Tibial nerve (tissue), 4 donors: ENCODE results near the gene ANKS1A. TPM values are rescaled to one million over a fixed set of nuclear protein-coding genes. Genes with fewer than 3 reads are reported as not detected.

ENCODE experiments used
- DNase-seq, 2 donors: peaks; one replicate each; pipeline ENCODE4 v3.0.0-alpha.2; 2019; ENCODE audit warnings: low spot score in 2 of 2
- H3K27ac ChIP-seq, 4 donors: fragments of 200-600 bp; sonication (generic) in 3 of 4; one replicate each; pipeline ENCODE4 v1.5.1; 2017 to 2019; ENCODE audit warnings: mild to moderate bottlenecking in 1 of 4
- H3K27me3 ChIP-seq, 2 donors: fragments of 200-600 bp; sonication (generic) in 1 of 2; one replicate each; pipeline versions ENCODE4 v1.5.1 to v1.6.0; 2017 to 2019
- H3K36me3 ChIP-seq, 3 donors: fragments of 200-600 bp; sonication (generic); one replicate each; pipeline ENCODE4 v1.5.1; 2018 to 2019
- H3K4me1 ChIP-seq, 4 donors: fragments of 200-600 bp; sonication (generic) in 3 of 4; one replicate each; pipeline ENCODE4 v1.5.1; 2017 to 2019
- H3K4me3 ChIP-seq, 4 donors: fragments of 200-600 bp; sonication (generic) in 3 of 4; one replicate each; pipeline ENCODE4 v1.5.1; 2017 to 2019; ENCODE audit warnings: mild to moderate bottlenecking in 1 of 4, moderate library complexity in 1 of 4
- H3K9me3 ChIP-seq, 4 donors: fragments of 200-600 bp; sonication (generic) in 3 of 4; one replicate each; pipeline ENCODE4 v1.5.1; 2017 to 2019
- EP300 ChIP-seq, 2 donors: sonication (generic); formaldehyde crosslinking; IDR thresholded peaks; one replicate each; pipeline ENCODE4 v1.6.1; 2017; ENCODE audit warnings: antibody characterized with exemption in 2 of 2, mild to moderate bottlenecking in 1 of 2
- POLR2A ChIP-seq, 2 donors: fragments of 450-650 bp; IDR thresholded peaks; one replicate each; pipeline ENCODE4 v1.6.1; 2017; ENCODE audit warnings: antibody characterized with exemption in 2 of 2, mild to moderate bottlenecking in 2 of 2, moderate library complexity in 2 of 2
- WGBS, 2 donors: methylation state at CpG; one replicate each; pipeline ENCODE4 v1.1.5; 2018; 5-methylcytosine and 5-hydroxymethylcytosine counted together
- total RNA-seq, 4 donors: library from RNA; depleted of rRNA; stranded (reverse); fragments of >200 nt; gene quantifications; one replicate each; pipeline ENCODE4 v1.1.0, GENCODE V29; 2016
- TF ChIP-seq, protein P1 (sequence below), 5 experiments: fragments of 200-600 bp in 3 of 5; fragments of 450-650 bp in 2 of 5; sonication (generic) in 3 of 5; IDR thresholded peaks; one replicate each; pipeline ENCODE4 v1.5.1; 2016 to 2019; ENCODE audit warnings: antibody characterized with exemption in 5 of 5, mild to moderate bottlenecking in 3 of 5, moderate library complexity in 2 of 5

The ANKS1A gene
- total RNA-seq, 4 donors from 2014 or later: 39.3 to 55.9 (median 44.0) TPM

- TF ChIP-seq, protein P1, sequence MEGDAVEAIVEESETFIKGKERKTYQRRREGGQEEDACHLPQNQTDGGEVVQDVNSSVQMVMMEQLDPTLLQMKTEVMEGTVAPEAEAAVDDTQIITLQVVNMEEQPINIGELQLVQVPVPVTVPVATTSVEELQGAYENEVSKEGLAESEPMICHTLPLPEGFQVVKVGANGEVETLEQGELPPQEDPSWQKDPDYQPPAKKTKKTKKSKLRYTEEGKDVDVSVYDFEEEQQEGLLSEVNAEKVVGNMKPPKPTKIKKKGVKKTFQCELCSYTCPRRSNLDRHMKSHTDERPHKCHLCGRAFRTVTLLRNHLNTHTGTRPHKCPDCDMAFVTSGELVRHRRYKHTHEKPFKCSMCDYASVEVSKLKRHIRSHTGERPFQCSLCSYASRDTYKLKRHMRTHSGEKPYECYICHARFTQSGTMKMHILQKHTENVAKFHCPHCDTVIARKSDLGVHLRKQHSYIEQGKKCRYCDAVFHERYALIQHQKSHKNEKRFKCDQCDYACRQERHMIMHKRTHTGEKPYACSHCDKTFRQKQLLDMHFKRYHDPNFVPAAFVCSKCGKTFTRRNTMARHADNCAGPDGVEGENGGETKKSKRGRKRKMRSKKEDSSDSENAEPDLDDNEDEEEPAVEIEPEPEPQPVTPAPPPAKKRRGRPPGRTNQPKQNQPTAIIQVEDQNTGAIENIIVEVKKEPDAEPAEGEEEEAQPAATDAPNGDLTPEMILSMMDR (IDR thresholded peaks at IDR 0.05): no peak
- TF ChIP-seq POLR2A (IDR thresholded peaks at IDR 0.05) (no peak), EP300 (IDR thresholded peaks at IDR 0.05) (no peak)
- Histone ChIP-seq H3K4me1 (peaks cover 0 to 71% (median 12%) of the 10 kb centered on the region in 4 donors), H3K36me3 (peaks cover 3 to 90% (median 15%) of the 10 kb centered on the region in 3 donors), H3K9me3 (no peaks in the 10 kb centered on the region), H3K27me3 (no peaks in the 10 kb centered on the region), H3K4me3 (no peak overlapping the region), H3K27ac (peak overlapping the region in 1 of 4 donors; percentile 44)
- no peak for DNase-seq
- 82 to 90% methylated on average over 10 to 15 of the region's 22 CpGs for WGBS, 2 donors
Measured at GRCh38 chr6:35087361-35088280, 198.6 kb downstream of the ANKS1A start.

DNA sequence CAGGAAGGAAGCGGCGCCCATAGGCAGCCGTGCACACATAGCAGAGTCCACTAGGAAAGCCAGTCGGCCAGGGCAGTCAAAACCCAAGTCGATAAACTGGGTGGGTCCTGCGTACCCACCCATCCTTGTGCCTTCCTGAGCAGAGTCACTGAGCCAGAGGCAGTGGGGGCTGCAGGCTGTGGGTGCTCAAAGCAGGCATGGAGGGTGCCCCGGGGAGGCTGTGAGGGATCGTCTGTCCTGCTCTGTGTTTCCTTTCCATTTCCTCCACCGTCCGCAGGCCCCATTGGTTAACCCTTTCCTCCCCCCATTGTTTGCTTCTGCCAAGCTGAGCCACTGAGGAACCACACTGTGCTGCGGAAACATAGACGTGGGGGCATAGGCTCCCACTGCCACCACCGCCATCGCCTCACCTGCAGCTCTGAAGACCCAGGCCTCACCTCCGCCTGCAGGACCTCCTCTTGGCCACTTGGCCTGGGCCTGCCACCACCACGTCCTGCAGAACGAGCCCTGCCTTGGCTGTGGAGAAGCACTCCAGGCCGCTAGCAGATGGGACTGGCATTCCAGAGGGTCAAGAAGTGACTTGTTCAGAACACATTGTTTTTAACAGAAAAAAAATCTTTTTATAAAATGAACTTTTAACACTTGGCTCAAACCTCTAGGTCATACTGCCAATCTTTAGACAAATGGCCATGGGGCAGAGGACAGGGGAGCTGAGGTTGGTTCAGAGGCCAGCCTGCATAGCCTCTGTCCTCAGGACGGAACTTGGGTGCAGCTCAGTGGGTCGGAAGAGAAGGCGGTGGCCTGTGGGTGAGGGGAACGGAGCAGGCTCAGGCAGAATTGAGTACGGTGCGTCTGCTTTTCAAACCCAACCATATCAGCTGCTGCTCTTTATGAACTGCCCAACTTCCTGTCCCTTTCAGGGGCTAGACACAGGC lies 199.5 kb downstream of the ANKS1A start:
- WGBS, 2 donors: 65 to 66% methylated on average over 24 of the region's 24 CpGs
- no peak for DNase-seq
- TF ChIP-seq EP300 (IDR thresholded peaks at IDR 0.05): no peak
- no peak for TF ChIP-seq POLR2A (IDR thresholded peaks at IDR 0.05)
- TF ChIP-seq, protein P1 (IDR thresholded peaks at IDR 0.05): no peak
- Histone ChIP-seq H3K4me1 (peaks cover 0 to 71% (median 16%) of the 10 kb centered on the region in 4 donors), H3K27ac (peak overlapping the region in 2 of 4 donors; percentile 29 to 49), H3K9me3 (no peaks in the 10 kb centered on the region), H3K27me3 (no peaks in the 10 kb centered on the region), H3K36me3 (peaks cover 3 to 81% (median 15%) of the 10 kb centered on the region in 3 donors), H3K4me3 (no peak overlapping the region)

DNA sequence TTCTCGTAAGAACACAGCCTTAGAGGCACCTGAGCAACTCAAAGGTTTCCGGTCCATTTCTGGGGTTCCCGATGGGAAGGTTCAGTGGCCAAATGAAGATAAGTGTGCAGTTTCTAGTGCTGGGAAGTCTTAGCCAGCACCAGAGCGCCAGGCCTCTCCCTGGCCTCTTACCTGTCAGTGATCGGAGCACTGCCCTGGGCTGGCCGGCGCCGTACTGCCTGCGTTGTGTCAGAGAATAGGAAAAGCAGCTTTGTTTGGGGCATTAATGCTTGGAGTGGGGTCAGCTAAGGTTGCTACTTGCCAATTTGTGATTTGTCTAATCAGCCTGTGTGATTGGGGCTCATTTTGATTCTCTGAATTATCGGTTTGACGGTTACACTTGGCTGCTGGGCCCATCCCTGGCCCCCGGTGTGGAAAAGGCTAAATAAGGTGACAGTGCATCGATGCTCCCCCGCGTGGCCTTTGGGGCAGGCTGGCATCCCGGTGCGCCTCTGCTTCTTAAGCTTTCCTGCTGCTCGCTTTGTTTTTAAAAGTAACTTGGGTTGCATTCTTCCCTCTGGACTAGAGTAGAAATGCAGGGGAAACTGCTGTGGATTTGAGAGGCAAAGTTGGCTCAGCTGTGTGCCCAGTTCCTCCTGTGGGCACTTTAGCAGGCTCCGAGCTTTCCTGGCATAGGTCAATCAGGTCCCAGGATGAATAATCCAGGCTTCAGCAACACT lies 200.3 kb downstream of the ANKS1A start:
- DNase-seq: no peak
- WGBS, 2 donors: 89 to 90% methylated on average over 19 of the region's 19 CpGs
- peaks cover 0 to 74% (median 16%) of the 10 kb centered on the region in 4 donors for H3K4me1 ChIP-seq

GRCh38 chr6:35089935-35090505 lies 201.0 kb downstream of the ANKS1A start:
- no peak for DNase-seq
- TF ChIP-seq POLR2A (IDR thresholded peaks at IDR 0.05) (no peak), EP300 (IDR thresholded peaks at IDR 0.05) (no peak)
- TF ChIP-seq, protein P1 (IDR thresholded peaks at IDR 0.05): no peak
- WGBS, 2 donors: 84 to 88% methylated on average over 15 of the region's 15 CpGs
- H3K27ac ChIP-seq: peak overlapping the region in 2 of 4 donors; percentile 12 to 49
- no peaks in the 10 kb centered on the region for H3K9me3 ChIP-seq
- peaks cover 0 to 74% (median 16%) of the 10 kb centered on the region in 4 donors for H3K4me1 ChIP-seq
- H3K36me3 ChIP-seq: peaks cover 3 to 66% (median 9%) of the 10 kb centered on the region in 3 donors
- H3K27me3 ChIP-seq: no peaks in the 10 kb centered on the region
- H3K4me3 ChIP-seq: no peak overlapping the region

More for the DNA sequence above, 200.3 kb downstream of the ANKS1A start:
- no peaks in the 10 kb centered on the region for H3K9me3 ChIP-seq
- H3K36me3 ChIP-seq: peaks cover 3 to 73% (median 9%) of the 10 kb centered on the region in 3 donors
- peak overlapping the region in 2 of 4 donors; percentile 29 to 49 for H3K27ac ChIP-seq
- TF ChIP-seq POLR2A (IDR thresholded peaks at IDR 0.05): no peak
- TF ChIP-seq, protein P1 (IDR thresholded peaks at IDR 0.05): no peak
- TF ChIP-seq EP300 (IDR thresholded peaks at IDR 0.05): no peak
- no peak overlapping the region for H3K4me3 ChIP-seq
- H3K27me3 ChIP-seq: no peaks in the 10 kb centered on the region
